Fibroblast of lung (primary cell): ENCODE data around the gene CRELD2. TPM values are rescaled to one million over a fixed set of nuclear protein-coding genes. Genes with fewer than 3 reads are reported as not detected.

Experiments
- DNase-seq, 2 donors: peaks; one replicate each; pipeline versions ENCODE4 v3.0.0 to v3.0.0-alpha.2; 2010; ENCODE audit warnings: low read depth in 2 of 2
- H2AFZ ChIP-seq: 2 replicates; pipeline ENCODE4 v1.5.1; 2012; ENCODE audit warnings: low read length, control low read depth, inconsistent platforms
- H3K27ac ChIP-seq: 2 replicates; pipeline ENCODE4 v1.5.1; 2011; ENCODE audit warnings: low read length, control low read depth; ENCODE audit not compliant: insufficient read depth
- H3K27me3 ChIP-seq: 2 replicates; pipeline ENCODE4 v1.5.1; 2011; ENCODE audit warnings: mild to moderate bottlenecking, low read length; ENCODE audit not compliant: control insufficient read depth, insufficient read depth
- H3K36me3 ChIP-seq: 2 replicates; pipeline ENCODE4 v1.5.1; 2011; ENCODE audit warnings: low read length; ENCODE audit not compliant: control insufficient read depth, insufficient read depth
- H3K4me1 ChIP-seq: 2 replicates; pipeline ENCODE4 v1.5.1; 2011; ENCODE audit warnings: low read length; ENCODE audit not compliant: control insufficient read depth, insufficient read depth; ENCODE audit errors: extremely low read depth
- H3K4me2 ChIP-seq: 2 replicates; pipeline ENCODE4 v1.5.1; 2011; ENCODE audit warnings: low read length, control low read depth; ENCODE audit not compliant: insufficient read depth; ENCODE audit errors: extremely low read depth
- H3K4me3 ChIP-seq, 4 experiments: fragments of 200-600 bp in 1 of 4; sonication (generic) in 1 of 4; replicated peaks in 1 of 4; 2 replicates each; pipeline ENCODE4 v1.5.1; 2011 to 2016; ENCODE audit warnings: low read length in 4 of 4, low read depth in 3 of 4, mild to moderate bottlenecking in 3 of 4, control low read depth in 2 of 4, inconsistent platforms in 1 of 4, mixed read lengths in 1 of 4; ENCODE audit not compliant: insufficient read depth in 1 of 4; ENCODE audit errors: control extremely low read depth in 1 of 4
- H3K79me2 ChIP-seq: 2 replicates; pipeline ENCODE4 v1.5.1; 2012; ENCODE audit warnings: mild to moderate bottlenecking, low read length, inconsistent platforms; ENCODE audit not compliant: control insufficient read depth, insufficient read depth
- H3K9ac ChIP-seq: 2 replicates; pipeline ENCODE4 v1.5.1; 2011; ENCODE audit warnings: mild to moderate bottlenecking, low read length, control low read depth; ENCODE audit not compliant: insufficient read depth
- H3K9me3 ChIP-seq: 2 replicates; pipeline ENCODE4 v1.5.1; 2012; ENCODE audit warnings: low read depth, low read length; ENCODE audit not compliant: control insufficient read depth, insufficient read depth
- H4K20me1 ChIP-seq: 2 replicates; pipeline ENCODE4 v1.5.1; 2011; ENCODE audit warnings: low read length; ENCODE audit not compliant: control insufficient read depth, insufficient read depth; ENCODE audit errors: extremely low read depth
- EZH2 ChIP-seq: IDR thresholded peaks from 2 replicates; pipeline ENCODE4 v1.5.1; 2012; ENCODE audit warnings: low read length, control low read depth, mild to moderate bottlenecking; ENCODE audit errors: missing control alignments
- polyA plus RNA-seq, 2 donors: library from polyadenylated mRNA; depleted of rRNA in 1 of 2; stranded (reverse) in 1 of 2; unstranded in 1 of 2; fragments of >200 nt; gene quantifications; 2 replicates each; pipeline ENCODE4 v1.2.1, GENCODE V29; 2011 to 2012; ENCODE audit warnings: missing spikeins in 1 of 2
- total RNA-seq: library from RNA; depleted of rRNA; stranded (reverse); fragments of >200 nt; gene quantifications from 2 replicates; pipeline ENCODE4 v1.2.1, GENCODE V29; 2014
- TF ChIP-seq, protein P1 (sequence below), 2 donors: IDR thresholded peaks in 1 of 2; conservative IDR thresholded peaks in 1 of 2; 1 replicate in 1 of 2; 2 replicates in 1 of 2; pipeline ENCODE4 v1.5.1; 2011 to 2012; ENCODE audit warnings: low read length in 2 of 2, control low read depth in 1 of 2, inconsistent platforms in 1 of 2, low read depth in 1 of 2, mild to moderate bottlenecking in 1 of 2

Gene CRELD2
- total and polyA plus RNA-seq, 2 donors (not counting 1 experiment from before 2014, with no cell fraction given) = 45.3 to 56.6 TPM

DNA sequence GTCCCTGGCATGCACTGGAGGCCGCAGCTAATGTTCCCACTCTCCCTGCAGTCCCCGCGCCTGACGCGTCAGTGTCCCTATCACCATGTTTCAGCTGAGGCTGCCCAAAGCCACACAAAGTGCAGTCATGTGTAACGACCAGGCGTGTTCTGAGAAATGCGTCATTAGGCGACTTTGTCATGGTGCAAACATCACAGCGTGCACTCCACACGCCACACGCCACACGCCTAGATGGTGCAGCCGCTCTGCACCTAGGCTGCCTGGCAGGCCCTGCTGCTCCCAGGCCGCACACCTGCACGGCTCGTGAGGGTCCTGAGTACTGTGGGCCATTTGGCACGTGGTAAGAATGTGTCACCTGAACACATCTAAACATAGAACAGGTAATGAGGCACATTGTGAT is 2.4 kb downstream of the CRELD2 start:
- no peaks in the 10 kb centered on the region for H3K9me3 ChIP-seq
- H3K36me3 ChIP-seq = peaks cover 12% of the 10 kb centered on the region
- no peak for DNase-seq
- no peak overlapping the region for H2AFZ ChIP-seq
- H3K79me2 ChIP-seq = peaks cover 6% of the 10 kb centered on the region
- H3K27ac ChIP-seq = no peak overlapping the region
- no peak overlapping the region for H3K4me2 ChIP-seq
- H4K20me1 ChIP-seq = no peaks in the 10 kb centered on the region
- no peak overlapping the region for H3K4me3 ChIP-seq
- H3K9ac ChIP-seq = no peak overlapping the region
- H3K27me3 ChIP-seq = no peaks in the 10 kb centered on the region
- TF ChIP-seq, protein P1, sequence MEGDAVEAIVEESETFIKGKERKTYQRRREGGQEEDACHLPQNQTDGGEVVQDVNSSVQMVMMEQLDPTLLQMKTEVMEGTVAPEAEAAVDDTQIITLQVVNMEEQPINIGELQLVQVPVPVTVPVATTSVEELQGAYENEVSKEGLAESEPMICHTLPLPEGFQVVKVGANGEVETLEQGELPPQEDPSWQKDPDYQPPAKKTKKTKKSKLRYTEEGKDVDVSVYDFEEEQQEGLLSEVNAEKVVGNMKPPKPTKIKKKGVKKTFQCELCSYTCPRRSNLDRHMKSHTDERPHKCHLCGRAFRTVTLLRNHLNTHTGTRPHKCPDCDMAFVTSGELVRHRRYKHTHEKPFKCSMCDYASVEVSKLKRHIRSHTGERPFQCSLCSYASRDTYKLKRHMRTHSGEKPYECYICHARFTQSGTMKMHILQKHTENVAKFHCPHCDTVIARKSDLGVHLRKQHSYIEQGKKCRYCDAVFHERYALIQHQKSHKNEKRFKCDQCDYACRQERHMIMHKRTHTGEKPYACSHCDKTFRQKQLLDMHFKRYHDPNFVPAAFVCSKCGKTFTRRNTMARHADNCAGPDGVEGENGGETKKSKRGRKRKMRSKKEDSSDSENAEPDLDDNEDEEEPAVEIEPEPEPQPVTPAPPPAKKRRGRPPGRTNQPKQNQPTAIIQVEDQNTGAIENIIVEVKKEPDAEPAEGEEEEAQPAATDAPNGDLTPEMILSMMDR (conservative IDR thresholded peaks at IDR 0.05 in 1 of 2, IDR thresholded peaks at IDR 0.05 in 1 of 2; ENCODE audit: low read depth in 1 of 2, low read length in 2 of 2) = no peak
- no peak for TF ChIP-seq EZH2
- peaks cover 5% of the 10 kb centered on the region for H3K4me1 ChIP-seq

DNA sequence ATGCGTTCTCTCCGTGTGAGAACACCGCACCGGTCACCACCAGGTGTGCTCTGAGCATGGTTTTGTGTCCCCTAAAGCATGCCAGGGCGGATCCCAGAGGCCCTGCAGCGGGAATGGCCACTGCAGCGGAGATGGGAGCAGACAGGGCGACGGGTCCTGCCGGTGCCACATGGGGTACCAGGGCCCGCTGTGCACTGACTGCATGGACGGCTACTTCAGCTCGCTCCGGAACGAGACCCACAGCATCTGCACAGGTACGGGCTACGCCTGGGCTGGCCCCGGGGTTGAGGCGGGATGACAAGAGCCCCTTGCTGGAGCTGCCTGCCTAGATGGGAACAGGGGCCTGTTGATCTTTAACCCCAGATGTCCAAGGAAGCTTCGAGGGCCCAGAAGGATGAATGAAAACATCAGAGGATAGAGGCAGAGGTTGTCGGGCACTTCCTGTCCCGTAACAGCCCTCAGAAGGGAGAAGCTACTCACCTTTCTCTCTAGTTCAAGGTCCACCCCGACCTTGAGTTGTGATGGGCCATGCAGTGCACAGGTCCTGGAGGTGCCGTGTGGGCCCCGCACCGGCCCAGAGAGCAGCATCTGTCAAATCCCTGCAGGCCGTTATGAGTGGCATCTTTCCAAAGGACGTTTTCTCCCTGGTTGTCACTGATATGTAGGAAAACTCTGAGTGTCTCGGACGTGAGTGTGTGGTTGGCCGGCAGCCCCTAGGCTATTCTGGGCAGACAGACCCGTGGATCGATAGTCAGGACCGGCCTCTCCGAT is 3.3 kb downstream of the CRELD2 start:
- Histone ChIP-seq H3K4me1 (peaks cover 5% of the 10 kb centered on the region), H3K79me2 (peaks cover 5% of the 10 kb centered on the region), H3K4me2 (no peak overlapping the region), H3K9me3 (no peaks in the 10 kb centered on the region), H3K9ac (no peak overlapping the region), H4K20me1 (no peaks in the 10 kb centered on the region), H3K36me3 (peaks cover 12% of the 10 kb centered on the region), H3K27me3 (no peaks in the 10 kb centered on the region), H2AFZ (no peak overlapping the region), H3K27ac (no peak overlapping the region), H3K4me3 (no peak overlapping the region)
- no peak for TF ChIP-seq EZH2
- TF ChIP-seq, protein P1 (conservative IDR thresholded peaks at IDR 0.05 in 1 of 2, IDR thresholded peaks at IDR 0.05 in 1 of 2; ENCODE audit: low read depth in 1 of 2, low read length in 2 of 2) = no peak
- no peak for DNase-seq

GRCh38 chr22:49922484-49922883 is 4.0 kb downstream of the CRELD2 start:
- no peaks in the 10 kb centered on the region for H3K9me3 ChIP-seq
- no peak overlapping the region for H2AFZ ChIP-seq
- no peak for DNase-seq
- H3K27me3 ChIP-seq = no peaks in the 10 kb centered on the region
- no peak overlapping the region for H3K4me2 ChIP-seq
- H3K4me3 ChIP-seq = no peak overlapping the region
- H3K36me3 ChIP-seq = peaks cover 12% of the 10 kb centered on the region
- H3K79me2 ChIP-seq = peaks cover 3% of the 10 kb centered on the region
- no peaks in the 10 kb centered on the region for H4K20me1 ChIP-seq
- H3K4me1 ChIP-seq = peaks cover 5% of the 10 kb centered on the region
- no peak overlapping the region for H3K9ac ChIP-seq
- no peak overlapping the region for H3K27ac ChIP-seq
- TF ChIP-seq, protein P1 (conservative IDR thresholded peaks at IDR 0.05 in 1 of 2, IDR thresholded peaks at IDR 0.05 in 1 of 2; ENCODE audit: low read depth in 1 of 2, low read length in 2 of 2) = no peak
- TF ChIP-seq EZH2 = no peak
